OCI-LY3 (cell line): ENCODE data around the gene FDXACB1.

Experiments
- H2AFZ ChIP-seq: fragments of 200-600, 300-600 bp; shearing (Covaris generic); 2 replicates; pipeline ENCODE4 v1.6.0; 2014; ENCODE audit warnings: antibody characterized with exemption, low read depth, low read length
- H3K27ac ChIP-seq: fragments of 200-600, 300-600 bp; sonication (generic); 2 replicates; pipeline ENCODE4 v1.5.1; 2014; ENCODE audit warnings: mild to moderate bottlenecking, low read length, moderate library complexity, mixed read lengths
- H3K27me3 ChIP-seq: fragments of 200-600, 300-600 bp; sonication (generic); 2 replicates; pipeline ENCODE4 v1.6.1; 2014; ENCODE audit warnings: low read depth, low read length, mixed read lengths
- H3K36me3 ChIP-seq: fragments of 200-600, 300-600 bp; sonication (generic); replicated peaks from 2 replicates; pipeline ENCODE3; 2014; ENCODE audit warnings: low read depth, low read length, mixed read lengths
- H3K4me1 ChIP-seq: fragments of 300-600, 200-600 bp; sonication (generic); 2 replicates; pipeline ENCODE4 v1.6.1; 2014; ENCODE audit warnings: low read length, mixed read lengths
- H3K4me2 ChIP-seq: fragments of 200-600, 300-600 bp; sonication (generic); 2 replicates; pipeline ENCODE4 v1.6.1; 2014; ENCODE audit warnings: low read length, mixed read lengths
- H3K4me3 ChIP-seq: fragments of 300-600, 200-600 bp; sonication (generic); 2 replicates; pipeline ENCODE4 v1.5.1; 2014; ENCODE audit warnings: antibody characterized with exemption, mild to moderate bottlenecking, low read length, moderate library complexity
- H3K79me2 ChIP-seq: fragments of 300-600, 200-600 bp; shearing (Covaris generic); 2 replicates; pipeline ENCODE4 v1.6.1; 2014; ENCODE audit warnings: mild to moderate bottlenecking, low read length, mixed read lengths
- H3K9ac ChIP-seq: fragments of 300-600, 200-600 bp; shearing (Covaris generic); 2 replicates; pipeline ENCODE4 v1.6.0; 2014; ENCODE audit warnings: mild to moderate bottlenecking, low read length, moderate library complexity
- H3K9me3 ChIP-seq: fragments of 200-600, 300-600 bp; shearing (Covaris generic); 2 replicates; pipeline ENCODE4 v1.6.1; 2014; ENCODE audit warnings: low read length, mixed read lengths; ENCODE audit not compliant: insufficient read depth
- H4K20me1 ChIP-seq: fragments of 200-600, 300-600 bp; sonication (generic); 2 replicates; pipeline ENCODE4 v1.6.1; 2016; ENCODE audit warnings: low read length, mixed read lengths; ENCODE audit not compliant: insufficient read depth
- EZH2phosphoT487 ChIP-seq: fragments of 200-600 bp; shearing (Covaris generic); IDR thresholded peaks from 2 replicates; pipeline ENCODE4 v1.6.1; 2018; ENCODE audit warnings: antibody characterized with exemption, mixed run types, low read depth
- TF ChIP-seq, protein P1 (sequence below): fragments of 200-600, 300-600 bp; sonication (generic); IDR thresholded peaks from 2 replicates; pipeline ENCODE4 v1.5.1; 2014; ENCODE audit warnings: antibody characterized with exemption, low read length, low read depth

FDXACB1 gene

DNA sequence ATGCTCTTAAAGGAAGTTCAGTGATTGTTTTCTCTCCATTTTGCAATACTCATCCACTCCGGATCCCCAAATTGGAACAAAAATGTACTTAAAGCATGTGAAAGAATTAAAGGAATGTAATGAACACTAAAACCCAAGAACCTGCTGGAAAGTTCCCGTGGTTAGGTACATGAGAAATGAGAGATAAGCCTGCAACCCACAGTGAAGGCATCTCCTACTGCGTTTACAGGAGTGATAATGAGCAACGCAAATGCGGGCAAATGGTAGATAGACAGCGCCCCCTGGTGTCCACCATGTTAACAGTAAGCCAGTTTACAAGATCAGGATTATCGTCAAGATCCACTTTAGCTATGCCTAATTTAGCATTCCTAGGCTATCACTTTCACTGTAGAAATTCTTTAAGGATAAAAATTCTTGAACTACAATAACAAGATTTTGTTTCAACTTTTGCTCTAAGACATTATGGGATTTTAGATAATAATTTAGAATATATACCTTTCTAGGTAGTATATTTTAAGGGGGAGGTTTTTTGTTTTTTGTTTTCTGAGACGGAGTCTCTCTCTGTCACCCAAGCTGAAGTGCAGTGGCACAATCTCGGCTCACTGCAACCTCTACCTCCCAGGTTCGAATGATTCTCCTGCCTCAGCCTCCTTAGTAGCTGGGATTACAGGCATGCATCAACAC, 37.5 kb downstream of the FDXACB1 start:
- TF ChIP-seq, protein P1, sequence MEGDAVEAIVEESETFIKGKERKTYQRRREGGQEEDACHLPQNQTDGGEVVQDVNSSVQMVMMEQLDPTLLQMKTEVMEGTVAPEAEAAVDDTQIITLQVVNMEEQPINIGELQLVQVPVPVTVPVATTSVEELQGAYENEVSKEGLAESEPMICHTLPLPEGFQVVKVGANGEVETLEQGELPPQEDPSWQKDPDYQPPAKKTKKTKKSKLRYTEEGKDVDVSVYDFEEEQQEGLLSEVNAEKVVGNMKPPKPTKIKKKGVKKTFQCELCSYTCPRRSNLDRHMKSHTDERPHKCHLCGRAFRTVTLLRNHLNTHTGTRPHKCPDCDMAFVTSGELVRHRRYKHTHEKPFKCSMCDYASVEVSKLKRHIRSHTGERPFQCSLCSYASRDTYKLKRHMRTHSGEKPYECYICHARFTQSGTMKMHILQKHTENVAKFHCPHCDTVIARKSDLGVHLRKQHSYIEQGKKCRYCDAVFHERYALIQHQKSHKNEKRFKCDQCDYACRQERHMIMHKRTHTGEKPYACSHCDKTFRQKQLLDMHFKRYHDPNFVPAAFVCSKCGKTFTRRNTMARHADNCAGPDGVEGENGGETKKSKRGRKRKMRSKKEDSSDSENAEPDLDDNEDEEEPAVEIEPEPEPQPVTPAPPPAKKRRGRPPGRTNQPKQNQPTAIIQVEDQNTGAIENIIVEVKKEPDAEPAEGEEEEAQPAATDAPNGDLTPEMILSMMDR, result peak; percentile 93
- TF ChIP-seq EZH2phosphoT487, result no peak
- peaks cover 34% of the 10 kb centered on the region for H3K36me3 ChIP-seq
- H3K4me3 ChIP-seq, result no peak overlapping the region
- no peaks in the 10 kb centered on the region for H4K20me1 ChIP-seq
- no peak overlapping the region for H3K27ac ChIP-seq
- H2AFZ ChIP-seq, result 0 out of 2 replicates have a peak overlapping the region, but pooled peaks have one; percentile 13
- peak overlapping the region; percentile 14; the same call in 1 of the 2 replicates for H3K9ac ChIP-seq
- H3K9me3 ChIP-seq, result no peaks in the 10 kb centered on the region
- H3K4me1 ChIP-seq, result peaks cover 37% of the 10 kb centered on the region
- H3K4me2 ChIP-seq, result peak overlapping the region; percentile 41
- no peaks in the 10 kb centered on the region for H3K27me3 ChIP-seq
- no peaks in the 10 kb centered on the region for H3K79me2 ChIP-seq

DNA sequence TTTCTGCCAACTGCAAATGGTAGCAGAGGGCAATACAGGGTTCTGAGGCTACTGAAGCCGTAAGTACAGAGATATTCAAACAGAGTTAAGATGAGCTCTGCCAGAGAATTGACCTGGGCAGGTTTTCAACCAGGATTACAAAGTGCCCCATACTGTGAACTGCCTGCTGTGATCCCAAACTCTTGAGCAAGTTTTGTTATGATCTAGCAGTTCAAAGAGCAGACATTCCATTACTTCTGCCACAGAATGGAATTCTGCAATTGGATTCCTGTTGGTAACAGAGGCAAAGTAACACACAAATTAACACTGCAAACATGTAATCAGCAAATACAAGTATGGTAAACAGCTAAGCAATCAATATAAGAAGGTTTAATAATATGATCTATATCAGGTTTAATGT, 38.8 kb downstream of the FDXACB1 start:
- Histone ChIP-seq H4K20me1 (no peaks in the 10 kb centered on the region), H3K27ac (no peak overlapping the region), H3K9me3 (no peaks in the 10 kb centered on the region), H2AFZ (no peak overlapping the region), H3K4me1 (peaks cover 37% of the 10 kb centered on the region), H3K79me2 (no peaks in the 10 kb centered on the region), H3K4me3 (no peak overlapping the region), H3K36me3 (peaks cover 38% of the 10 kb centered on the region), H3K9ac (no peak overlapping the region), H3K27me3 (no peaks in the 10 kb centered on the region), H3K4me2 (no peak overlapping the region)
- no peak for TF ChIP-seq EZH2phosphoT487
- TF ChIP-seq, protein P1, result no peak

DNA sequence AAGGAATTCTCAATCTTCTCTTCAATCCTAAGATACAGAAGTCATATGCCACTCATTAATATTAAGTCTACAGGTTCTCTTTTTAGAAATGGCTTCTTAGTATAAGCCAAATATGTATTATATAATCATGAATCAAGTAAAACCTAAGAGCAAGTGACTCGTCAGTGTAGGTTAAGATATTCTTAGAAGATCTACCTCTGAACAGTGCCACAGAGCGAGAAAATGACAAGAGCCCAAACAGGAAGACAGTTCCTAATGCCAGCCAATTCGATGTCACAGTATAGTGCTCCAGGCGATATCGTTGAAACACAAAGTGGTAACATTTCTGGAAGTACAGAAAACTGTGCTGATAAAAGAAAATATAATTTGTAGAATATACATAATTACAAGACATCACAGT, 40.9 kb downstream of the FDXACB1 start:
- H3K4me1 ChIP-seq, result peaks cover 35% of the 10 kb centered on the region
- no peaks in the 10 kb centered on the region for H3K79me2 ChIP-seq
- no peak overlapping the region for H3K4me2 ChIP-seq
- no peaks in the 10 kb centered on the region for H3K27me3 ChIP-seq
- H2AFZ ChIP-seq, result no peak overlapping the region
- H3K9ac ChIP-seq, result no peak overlapping the region
- no peak overlapping the region for H3K4me3 ChIP-seq
- TF ChIP-seq, protein P1, result no peak
- TF ChIP-seq EZH2phosphoT487, result no peak
- peaks cover 38% of the 10 kb centered on the region for H3K36me3 ChIP-seq
- no peak overlapping the region for H3K27ac ChIP-seq
- H3K9me3 ChIP-seq, result no peaks in the 10 kb centered on the region
- H4K20me1 ChIP-seq, result no peaks in the 10 kb centered on the region

DNA sequence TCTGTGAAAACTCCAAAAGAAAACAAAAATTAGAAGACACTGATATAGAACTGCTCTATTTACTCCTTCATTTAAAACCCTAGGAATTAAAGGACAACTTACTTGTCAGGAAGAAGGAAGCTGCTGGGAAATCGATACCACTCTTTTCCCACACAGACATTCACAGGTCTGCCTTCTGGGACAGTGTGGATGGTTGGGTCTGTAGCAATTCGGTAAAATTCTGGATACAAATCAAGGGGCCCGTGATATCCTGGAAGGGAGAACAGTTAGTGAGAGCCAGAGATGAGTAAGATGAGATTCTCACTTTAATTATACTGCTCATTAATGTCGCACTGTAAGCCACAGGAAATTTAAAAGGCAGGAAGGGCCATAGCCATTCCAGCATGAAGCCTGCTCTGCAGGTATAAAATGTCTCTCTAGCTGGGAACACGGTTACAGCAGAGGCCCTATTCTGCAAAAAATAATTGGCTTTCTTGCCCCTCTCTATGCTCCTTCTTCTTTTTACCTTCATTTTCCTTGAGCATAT, 41.5 kb downstream of the FDXACB1 start:
- Histone ChIP-seq H2AFZ (no peak overlapping the region), H3K4me1 (peaks cover 34% of the 10 kb centered on the region), H4K20me1 (no peaks in the 10 kb centered on the region), H3K4me3 (no peak overlapping the region), H3K36me3 (peaks cover 38% of the 10 kb centered on the region), H3K4me2 (peak overlapping the region; percentile 15; the same call in 1 of the 2 replicates), H3K27ac (no peak overlapping the region), H3K79me2 (no peaks in the 10 kb centered on the region), H3K27me3 (no peaks in the 10 kb centered on the region), H3K9ac (no peak overlapping the region), H3K9me3 (no peaks in the 10 kb centered on the region)
- no peak for TF ChIP-seq EZH2phosphoT487
- TF ChIP-seq, protein P1, result no peak
